IgD-negative memory B cell (primary cell): ENCODE data around the gene CCDC122. TPM values are rescaled to one million over a fixed set of nuclear protein-coding genes. Genes with fewer than 3 reads are reported as not detected.
"Not testable (repeated sequence)": the region's sequence is repeated elsewhere in the genome, so short reads cannot be mapped to it uniquely, and the experiment has no call there.

Source experiments
- H3K27ac Mint-ChIP-seq, 3 donors: one replicate each; pipeline ENCODE4 v1.8.0; 2020 to 2022; ENCODE audit warnings: mild to moderate bottlenecking in 3 of 3, mixed read lengths in 3 of 3, moderate library complexity in 1 of 3
- H3K27me3 Mint-ChIP-seq: one replicate; pipeline ENCODE4 v1.8.0; 2021; ENCODE audit warnings: mixed read lengths
- H3K36me3 Mint-ChIP-seq: one replicate; pipeline ENCODE4 v1.8.0; 2020; ENCODE audit warnings: mild to moderate bottlenecking, mixed read lengths
- H3K4me1 Mint-ChIP-seq, 3 donors: one replicate each; pipeline ENCODE4 v1.8.0; 2020 to 2022; ENCODE audit warnings: mixed read lengths in 3 of 3, mild to moderate bottlenecking in 1 of 3
- H3K4me3 Mint-ChIP-seq, 4 donors: one replicate each; pipeline ENCODE4 v1.8.0; 2020 to 2022; ENCODE audit warnings: mild to moderate bottlenecking in 4 of 4, mixed read lengths in 4 of 4, moderate library complexity in 3 of 4
- H3K9me3 Mint-ChIP-seq, 3 donors: one replicate each; pipeline ENCODE4 v1.8.0; 2020 to 2021; ENCODE audit warnings: mixed read lengths in 3 of 3, mild to moderate bottlenecking in 1 of 3
- polyA plus RNA-seq: library from polyadenylated mRNA; unstranded; fragments of 300-500 nt; fragmentation: Illumina TruSeq; gene quantifications from one replicate; pipeline ENCODE4 v1.2.3, GENCODE V29; 2021

The CCDC122 gene
- polyA plus RNA-seq, 1 donor from 2014 or later, result 6.8 TPM

DNA sequence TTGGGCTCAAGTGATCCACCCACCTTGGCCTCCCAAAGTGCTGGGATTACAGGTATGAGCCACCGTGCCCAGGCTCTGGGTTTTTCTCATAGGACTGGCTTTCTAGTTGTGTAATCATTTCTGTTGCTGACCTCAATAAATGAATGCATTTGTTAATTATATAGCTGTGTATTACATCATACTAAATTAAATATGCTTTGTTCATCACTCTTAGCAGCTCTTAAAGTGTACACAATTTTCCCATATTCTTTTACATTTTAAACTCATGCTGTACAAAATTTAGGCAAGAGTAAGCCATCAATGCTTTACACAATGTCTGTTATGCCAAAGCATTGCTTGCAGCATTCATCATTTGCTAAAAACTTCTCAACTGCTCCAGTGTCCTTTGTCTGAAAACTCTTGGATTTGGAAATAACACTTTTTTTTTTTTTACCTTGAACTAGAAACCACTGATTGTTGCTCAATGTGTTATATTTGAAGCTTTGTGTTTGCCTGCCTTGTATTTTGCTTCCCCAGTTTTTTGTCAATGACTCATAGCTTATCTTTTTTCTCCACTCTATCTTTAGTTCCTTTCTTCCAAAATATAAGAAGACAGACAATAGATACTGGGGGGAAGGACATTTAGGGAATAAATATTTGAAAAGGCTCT, 31.4 kb downstream of the CCDC122 start:
- H3K9me3 Mint-ChIP-seq, result peaks cover 12 to 34% (median 31%) of the 10 kb centered on the region in 3 donors
- no peaks in the 10 kb centered on the region for H3K27me3 Mint-ChIP-seq
- no peaks in the 10 kb centered on the region for H3K4me1 Mint-ChIP-seq
- H3K36me3 Mint-ChIP-seq, result peaks cover 30% of the 10 kb centered on the region
- H3K27ac Mint-ChIP-seq, result no peak overlapping the region
- no peak overlapping the region for H3K4me3 Mint-ChIP-seq

DNA sequence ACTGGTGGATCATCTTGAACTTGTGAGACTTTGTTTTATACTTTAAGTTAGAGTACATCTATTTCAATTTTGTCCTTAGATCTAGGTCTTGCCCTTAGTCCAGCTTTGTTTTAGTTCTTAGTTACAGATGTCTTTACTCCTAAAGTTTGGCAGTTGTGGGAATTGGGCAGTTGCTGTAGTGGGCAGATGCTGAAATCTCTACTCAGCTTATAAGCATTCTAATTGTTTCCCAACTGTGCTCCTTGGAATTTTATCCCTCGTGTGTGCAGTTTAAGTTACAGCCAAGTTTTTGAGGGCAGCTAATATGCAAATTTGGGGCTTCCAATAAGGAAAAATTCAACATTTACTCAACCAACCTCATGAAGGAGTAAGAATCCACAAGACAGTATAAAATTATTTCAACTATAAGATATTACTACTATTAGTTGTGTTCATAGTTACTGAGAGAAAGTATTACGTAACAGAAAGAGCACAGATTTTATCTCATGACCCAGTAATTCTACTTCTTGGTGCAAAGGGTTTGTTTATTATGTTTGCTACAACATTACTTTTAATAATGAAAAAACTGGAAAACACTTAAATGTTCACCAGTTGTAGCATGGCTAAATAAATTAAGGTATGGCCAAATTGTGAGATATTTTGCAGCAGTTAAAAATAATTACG, 32.9 kb downstream of the CCDC122 start:
- no peak overlapping the region for H3K27ac Mint-ChIP-seq
- peaks cover 26% of the 10 kb centered on the region for H3K36me3 Mint-ChIP-seq
- H3K27me3 Mint-ChIP-seq, result no peaks in the 10 kb centered on the region
- no peaks in the 10 kb centered on the region for H3K4me1 Mint-ChIP-seq
- H3K9me3 Mint-ChIP-seq, result peaks cover 9 to 21% (median 17%) of the 10 kb centered on the region in 3 donors
- no peak overlapping the region for H3K4me3 Mint-ChIP-seq

DNA sequence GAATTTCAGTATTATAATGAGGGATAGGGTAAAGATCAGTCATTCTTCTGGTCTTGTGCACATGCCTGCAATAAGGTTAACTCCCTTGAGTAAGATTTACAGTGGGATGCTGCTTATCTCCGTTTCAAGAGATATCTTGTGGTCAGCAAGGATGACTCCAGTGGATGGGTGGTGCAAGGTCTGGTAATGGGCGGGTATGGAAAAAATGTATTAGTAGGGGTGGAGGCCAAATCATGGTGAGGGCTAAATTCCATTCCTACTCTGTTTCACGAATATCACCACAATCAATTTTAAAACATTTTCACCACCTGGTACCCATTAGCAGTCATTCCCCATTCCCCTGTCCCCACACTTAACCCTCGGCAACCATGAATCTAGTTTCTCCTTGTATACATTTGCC, 40.6 kb downstream of the CCDC122 start:
- H3K4me3 Mint-ChIP-seq, result no peak overlapping the region
- H3K36me3 Mint-ChIP-seq, result peaks cover 2% of the 10 kb centered on the region
- H3K27me3 Mint-ChIP-seq, result no peaks in the 10 kb centered on the region
- no peaks in the 10 kb centered on the region for H3K4me1 Mint-ChIP-seq
- peaks cover 0 to 9% (median 0%) of the 10 kb centered on the region in 3 donors for H3K9me3 Mint-ChIP-seq
- H3K27ac Mint-ChIP-seq, result no peak overlapping the region

DNA sequence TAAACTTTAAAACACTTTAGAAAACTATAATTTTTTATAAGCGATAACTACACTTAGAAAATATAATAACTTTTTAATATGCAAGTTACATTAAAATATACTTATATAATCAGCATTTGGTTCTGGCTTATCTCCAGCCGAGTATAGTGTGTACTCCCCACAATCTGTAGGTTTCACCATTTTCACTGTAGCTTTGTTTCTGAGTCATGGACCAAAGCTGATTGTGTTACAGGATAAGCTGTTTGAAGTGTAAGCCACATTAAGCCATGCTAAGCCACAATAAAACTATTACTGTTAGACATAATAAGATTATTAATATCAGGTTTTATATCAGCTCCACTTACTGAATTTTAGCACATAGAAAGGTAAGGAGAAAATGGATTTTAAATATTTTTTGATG, 43.8 kb downstream of the CCDC122 start:
- no peaks in the 10 kb centered on the region for H3K4me1 Mint-ChIP-seq
- H3K36me3 Mint-ChIP-seq, result peaks cover under 1% of the 10 kb centered on the region
- H3K27me3 Mint-ChIP-seq, result no peaks in the 10 kb centered on the region
- no peak overlapping the region for H3K27ac Mint-ChIP-seq
- H3K4me3 Mint-ChIP-seq, result no peak overlapping the region
- H3K9me3 Mint-ChIP-seq, result no peaks in the 10 kb centered on the region

DNA sequence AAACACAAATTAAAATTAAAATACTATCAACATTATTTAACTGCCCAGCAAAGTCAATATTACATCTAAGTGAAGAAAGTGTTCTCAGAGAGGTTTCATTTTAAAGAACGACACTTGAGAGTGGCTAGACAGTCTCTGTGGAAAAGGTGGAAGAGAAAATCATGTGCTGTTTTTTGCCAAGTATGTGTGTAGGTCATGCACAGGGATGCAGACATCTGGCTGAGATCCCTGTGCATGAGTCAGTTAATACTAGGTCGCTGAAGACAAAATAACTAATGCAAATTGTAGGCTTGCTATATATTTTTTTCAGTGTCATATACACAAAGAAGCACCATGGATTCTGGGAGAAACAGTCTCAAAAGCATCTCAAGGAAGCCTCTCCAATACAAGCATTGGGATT, 48.5 kb downstream of the CCDC122 start:
- Mint-ChIP-seq H3K27ac (no peak overlapping the region), H3K36me3 (no peaks in the 10 kb centered on the region), H3K27me3 (no peaks in the 10 kb centered on the region), H3K4me1 (no peaks in the 10 kb centered on the region), H3K9me3 (no peaks in the 10 kb centered on the region), H3K4me3 (no peak overlapping the region)

DNA sequence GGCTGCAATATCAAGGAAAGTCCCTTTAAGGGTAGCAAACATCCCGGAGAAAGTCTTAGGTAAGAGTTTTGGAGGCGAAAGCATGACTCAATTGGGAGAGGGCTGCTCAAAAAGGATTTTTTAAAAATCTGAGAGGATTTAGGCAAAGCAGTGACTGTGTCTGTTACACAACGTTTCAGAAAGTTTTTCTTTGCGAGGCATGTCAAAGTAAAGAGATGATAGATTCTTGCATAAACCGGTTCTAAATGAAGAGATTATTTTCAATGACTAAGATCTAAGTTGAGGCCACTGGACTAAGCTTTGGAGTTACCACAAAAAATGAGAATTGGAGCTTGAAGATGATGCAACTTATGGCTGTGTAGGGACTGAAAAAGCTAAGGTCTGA, 49.1 kb downstream of the CCDC122 start:
- Mint-ChIP-seq H3K27ac (no peak overlapping the region), H3K27me3 (no peaks in the 10 kb centered on the region), H3K36me3 (no peaks in the 10 kb centered on the region), H3K9me3 (no peaks in the 10 kb centered on the region), H3K4me1 (no peaks in the 10 kb centered on the region), H3K4me3 (no peak overlapping the region)

DNA sequence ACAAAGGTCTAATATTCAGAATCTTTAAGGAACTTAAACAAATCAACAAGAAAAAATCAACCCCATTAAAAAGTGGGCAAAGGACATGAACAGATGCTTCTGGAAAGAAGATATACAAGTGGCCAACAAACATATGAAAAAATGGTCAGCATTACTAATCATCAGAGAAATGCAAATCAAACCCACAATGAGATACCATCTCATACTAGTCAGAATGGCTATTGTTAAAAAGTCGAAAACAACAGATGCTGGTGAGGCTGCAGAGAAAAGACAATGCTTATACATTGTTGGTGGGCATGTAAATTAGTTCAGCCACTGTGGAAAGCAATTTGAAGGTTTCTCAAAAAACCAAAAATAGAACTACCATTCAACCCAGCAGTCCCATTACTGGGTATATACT, 54.9 kb downstream of the CCDC122 start:
- H3K36me3 Mint-ChIP-seq, H3K4me3 Mint-ChIP-seq, H3K27me3 Mint-ChIP-seq, H3K4me1 Mint-ChIP-seq, H3K9me3 Mint-ChIP-seq, H3K27ac Mint-ChIP-seq: not testable (repeated sequence)

DNA sequence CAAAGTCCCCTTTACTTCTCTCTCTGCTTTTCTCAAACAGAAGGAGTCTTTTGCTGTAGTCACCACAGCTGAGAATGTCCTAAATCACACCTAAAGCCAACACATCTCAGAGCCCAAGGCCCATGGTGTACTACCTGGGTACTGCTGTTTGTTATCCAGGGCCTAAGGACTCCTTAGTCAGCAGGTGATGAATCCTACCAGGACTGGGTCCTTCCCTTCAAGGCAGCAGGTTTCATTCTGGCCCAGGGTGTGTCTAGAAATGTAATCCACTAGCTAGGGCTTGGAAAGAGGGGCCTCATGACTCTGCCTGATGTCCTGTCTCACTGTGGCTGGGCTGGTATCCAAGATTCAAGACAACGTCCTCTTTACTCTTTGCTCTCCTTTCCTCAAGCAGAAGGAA, 56.6 kb downstream of the CCDC122 start:
- Mint-ChIP-seq H3K27me3 (peaks cover 5% of the 10 kb centered on the region), H3K4me1 (no peaks in the 10 kb centered on the region), H3K36me3 (peaks cover 8% of the 10 kb centered on the region), H3K9me3 (peaks cover 0 to 3% (median 0%) of the 10 kb centered on the region in 3 donors), H3K4me3 (no peak overlapping the region), H3K27ac (no peak overlapping the region)

DNA sequence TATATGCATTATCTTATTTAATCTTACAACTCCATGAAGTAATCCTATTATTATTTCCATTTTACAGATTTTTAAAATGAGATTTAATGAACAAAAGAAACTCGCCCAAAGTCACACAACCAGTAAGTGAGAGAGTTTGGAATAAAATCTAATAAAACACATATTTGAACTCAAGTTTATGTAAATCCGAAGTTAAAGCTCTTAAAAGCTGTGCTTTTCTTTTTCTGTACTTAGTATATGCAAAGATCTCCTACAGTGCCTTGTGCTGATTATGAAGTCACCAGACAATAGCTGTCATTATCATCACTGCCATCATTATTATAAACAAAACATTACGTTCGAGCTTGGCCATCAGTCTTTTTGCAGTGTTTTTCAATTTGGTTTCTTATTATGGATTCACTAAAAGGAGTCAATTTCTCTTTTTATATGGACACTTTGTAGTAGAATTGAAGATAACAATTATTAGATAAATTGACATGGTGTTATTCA, 63.1 kb downstream of the CCDC122 start:
- Mint-ChIP-seq H3K4me1 (peaks cover 0 to 2% (median 0%) of the 10 kb centered on the region in 3 donors), H3K4me3 (no peak overlapping the region), H3K27ac (no peak overlapping the region), H3K36me3 (peaks cover 5% of the 10 kb centered on the region), H3K27me3 (peaks cover 13% of the 10 kb centered on the region), H3K9me3 (no peaks in the 10 kb centered on the region)

DNA sequence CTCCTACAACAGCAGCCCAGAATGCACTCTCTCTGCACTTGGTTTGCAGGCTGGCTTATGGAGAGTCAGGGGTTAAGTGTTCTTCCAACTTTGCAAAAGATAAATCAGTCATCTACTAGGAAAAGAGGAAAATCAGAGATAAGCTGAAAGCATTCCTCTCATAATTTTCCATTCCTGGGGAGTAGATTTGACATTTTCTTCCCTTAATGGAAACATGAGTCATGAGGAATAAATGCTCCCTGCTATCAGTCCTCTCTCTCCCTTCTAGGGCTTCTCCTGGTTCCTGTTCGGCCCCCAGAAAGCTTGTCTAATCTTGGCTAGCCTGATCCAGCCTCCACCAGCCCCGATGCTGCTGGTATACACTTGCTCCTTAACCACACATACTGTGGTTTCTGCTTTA, 64.3 kb downstream of the CCDC122 start:
- peaks cover 3% of the 10 kb centered on the region for H3K36me3 Mint-ChIP-seq
- H3K9me3 Mint-ChIP-seq, result no peaks in the 10 kb centered on the region
- H3K27ac Mint-ChIP-seq, result no peak overlapping the region
- H3K4me1 Mint-ChIP-seq, result peaks cover 0 to 2% (median 0%) of the 10 kb centered on the region in 3 donors
- H3K4me3 Mint-ChIP-seq, result no peak overlapping the region
- H3K27me3 Mint-ChIP-seq, result peaks cover 13% of the 10 kb centered on the region

DNA sequence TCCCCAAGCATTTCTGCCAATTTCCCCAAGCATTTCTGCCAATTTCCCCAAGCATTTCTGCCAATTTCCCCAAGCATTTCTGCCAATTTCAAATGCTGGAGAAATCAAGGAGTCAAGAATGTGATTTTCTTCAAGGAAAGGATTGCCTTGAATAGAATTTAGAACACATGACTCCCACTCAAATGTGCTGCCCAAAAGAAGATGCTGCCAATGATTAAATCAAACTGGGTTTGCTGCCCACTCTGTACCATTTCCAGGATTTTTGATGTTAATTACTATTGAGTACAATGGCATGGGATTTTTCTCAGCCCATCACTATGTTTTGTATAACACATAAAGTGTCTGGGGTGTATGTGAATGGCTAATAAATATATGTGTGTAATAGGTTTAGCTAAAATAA, 70.9 kb downstream of the CCDC122 start:
- no peaks in the 10 kb centered on the region for H3K9me3 Mint-ChIP-seq
- peaks cover 3% of the 10 kb centered on the region for H3K27me3 Mint-ChIP-seq
- H3K4me1 Mint-ChIP-seq, result no peaks in the 10 kb centered on the region
- no peak overlapping the region for H3K4me3 Mint-ChIP-seq
- no peak overlapping the region for H3K27ac Mint-ChIP-seq
- peaks cover 3% of the 10 kb centered on the region for H3K36me3 Mint-ChIP-seq

DNA sequence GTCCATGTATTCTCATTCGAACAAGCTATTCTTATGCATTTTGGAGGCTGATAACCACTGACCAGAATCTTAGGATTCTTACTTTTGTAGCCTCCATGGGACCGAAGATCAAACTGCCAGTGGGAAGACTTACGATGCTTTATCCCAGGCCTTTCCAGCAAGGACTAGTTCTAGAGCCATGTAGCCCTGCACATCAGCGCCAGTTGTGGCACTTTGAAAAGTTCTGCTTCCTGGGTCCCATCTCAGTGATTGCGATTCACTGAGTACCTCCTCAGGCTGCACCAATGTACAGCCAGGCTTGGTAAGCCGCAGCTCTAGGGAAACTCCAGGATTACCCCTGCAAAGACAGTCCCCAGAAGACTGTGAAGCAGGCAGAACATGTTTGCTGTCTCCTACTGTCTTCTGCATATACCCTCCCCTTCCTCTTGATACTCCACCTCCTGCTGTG, 73.8 kb downstream of the CCDC122 start:
- Mint-ChIP-seq H3K9me3 (no peaks in the 10 kb centered on the region), H3K36me3 (no peaks in the 10 kb centered on the region), H3K27me3 (no peaks in the 10 kb centered on the region), H3K4me3 (no peak overlapping the region), H3K4me1 (no peaks in the 10 kb centered on the region), H3K27ac (no peak overlapping the region)

DNA sequence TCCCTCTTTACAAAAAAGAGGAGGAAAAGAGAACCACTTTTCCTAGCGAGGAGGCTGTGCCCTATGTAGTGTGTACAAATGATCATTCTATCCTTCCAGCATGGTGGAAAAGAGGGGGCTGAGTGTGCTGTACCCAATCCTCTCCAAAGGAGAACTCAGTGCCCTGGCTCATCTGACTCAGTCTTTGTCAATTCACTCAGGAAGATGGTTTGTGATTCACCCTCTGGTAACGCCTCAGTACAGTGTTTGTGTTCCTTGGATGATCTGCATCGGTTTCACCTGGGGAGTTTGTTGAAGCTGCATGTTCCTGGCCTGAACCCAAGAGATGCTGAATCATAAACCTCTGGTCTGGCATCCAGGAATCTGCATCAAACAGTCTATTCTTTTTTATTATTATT, 74.5 kb downstream of the CCDC122 start:
- Mint-ChIP-seq H3K36me3 (no peaks in the 10 kb centered on the region), H3K4me3 (no peak overlapping the region), H3K4me1 (no peaks in the 10 kb centered on the region), H3K9me3 (no peaks in the 10 kb centered on the region), H3K27me3 (no peaks in the 10 kb centered on the region), H3K27ac (no peak overlapping the region)

DNA sequence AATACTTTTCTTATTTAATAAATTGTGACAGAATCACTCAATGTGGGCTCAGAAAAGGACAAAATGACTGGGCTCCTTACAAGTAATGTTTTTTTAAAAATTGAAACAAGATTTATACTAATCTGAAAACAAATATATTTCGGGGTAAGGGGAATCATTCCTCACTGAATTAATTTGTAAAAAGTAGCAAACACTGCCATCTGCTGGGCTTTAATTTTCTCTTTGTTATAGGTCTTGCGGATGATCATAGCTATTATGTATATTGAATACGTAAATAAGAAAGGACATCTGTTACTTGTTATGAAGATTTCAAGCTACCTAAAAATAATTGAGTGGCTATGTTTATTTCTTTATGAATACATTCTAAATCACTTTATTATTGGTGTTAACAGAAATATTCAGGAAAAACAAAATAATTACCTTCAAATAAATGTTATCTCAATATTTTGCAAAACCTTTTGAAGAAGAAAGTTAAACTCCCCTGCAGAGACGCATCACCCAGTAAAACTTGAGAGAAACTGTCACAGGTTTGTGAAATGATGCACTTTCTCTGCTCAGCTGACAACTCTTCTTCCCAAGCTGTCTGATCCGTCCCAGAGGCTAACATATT, 75.0 kb downstream of the CCDC122 start:
- H3K27me3 Mint-ChIP-seq, result peaks cover under 1% of the 10 kb centered on the region
- H3K4me1 Mint-ChIP-seq, result no peaks in the 10 kb centered on the region
- no peaks in the 10 kb centered on the region for H3K36me3 Mint-ChIP-seq
- no peak overlapping the region for H3K4me3 Mint-ChIP-seq
- H3K9me3 Mint-ChIP-seq, result no peaks in the 10 kb centered on the region
- no peak overlapping the region for H3K27ac Mint-ChIP-seq

DNA sequence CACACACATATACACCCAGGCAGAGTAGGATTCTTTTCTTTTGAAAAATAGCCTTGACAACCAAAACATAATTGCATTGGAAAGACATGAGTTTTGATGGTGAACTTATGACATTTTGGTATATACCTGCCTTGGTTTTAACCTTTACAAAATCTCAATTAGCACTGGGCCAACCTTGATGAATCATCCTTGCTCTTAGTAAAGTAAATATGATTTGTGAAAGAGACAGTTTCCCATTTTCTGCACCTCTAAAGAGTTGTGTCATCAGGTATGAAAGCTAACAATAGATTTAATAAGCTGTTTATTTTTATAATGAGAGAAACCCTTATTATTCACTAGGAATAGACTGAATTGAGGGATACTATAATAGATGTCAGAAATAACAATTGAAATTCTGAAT, 77.0 kb downstream of the CCDC122 start:
- H3K9me3 Mint-ChIP-seq, result no peaks in the 10 kb centered on the region
- no peak overlapping the region for H3K27ac Mint-ChIP-seq
- H3K27me3 Mint-ChIP-seq, result peaks cover 3% of the 10 kb centered on the region
- no peak overlapping the region for H3K4me3 Mint-ChIP-seq
- H3K4me1 Mint-ChIP-seq, result no peaks in the 10 kb centered on the region
- H3K36me3 Mint-ChIP-seq, result no peaks in the 10 kb centered on the region

DNA sequence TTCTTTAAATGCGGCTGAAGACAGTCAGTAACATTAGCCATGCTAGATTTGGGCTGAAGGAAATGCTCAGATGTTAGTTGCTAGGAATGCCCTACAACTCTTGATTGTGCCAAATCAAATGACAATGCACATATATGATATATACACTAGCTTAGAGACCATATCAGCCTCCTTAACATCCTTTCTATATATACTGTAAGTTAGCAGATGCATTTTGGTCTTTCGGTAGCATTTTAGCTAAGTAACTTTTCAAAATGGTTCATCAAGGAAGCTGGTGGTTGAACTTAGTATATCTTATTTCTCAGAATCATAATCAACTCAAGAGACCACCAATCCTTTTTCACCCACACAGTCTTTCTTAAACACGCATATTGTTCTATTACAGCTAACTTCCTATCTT, 78.7 kb downstream of the CCDC122 start:
- Mint-ChIP-seq H3K27me3 (peaks cover 3% of the 10 kb centered on the region), H3K27ac (peak overlapping the region in 1 of 3 donors; percentile 73), H3K4me1 (no peaks in the 10 kb centered on the region), H3K4me3 (no peak overlapping the region), H3K36me3 (no peaks in the 10 kb centered on the region), H3K9me3 (no peaks in the 10 kb centered on the region)
